Stimulated activated CD4-positive, alpha-beta T cell treated with anti-CD3 and anti-CD28 coated beads, Interleukin-1b, Interleukin-23, amount 100 ng/mL, for 1 hour (primary cell): ENCODE measurements around the gene SHC2.

Experiments used
- DNase-seq, 2 donors: peaks; one replicate each; pipeline ENCODE4 v3.0.0-alpha.2; 2020; ENCODE audit warnings: low read depth in 2 of 2

SHC2 gene

DNA sequence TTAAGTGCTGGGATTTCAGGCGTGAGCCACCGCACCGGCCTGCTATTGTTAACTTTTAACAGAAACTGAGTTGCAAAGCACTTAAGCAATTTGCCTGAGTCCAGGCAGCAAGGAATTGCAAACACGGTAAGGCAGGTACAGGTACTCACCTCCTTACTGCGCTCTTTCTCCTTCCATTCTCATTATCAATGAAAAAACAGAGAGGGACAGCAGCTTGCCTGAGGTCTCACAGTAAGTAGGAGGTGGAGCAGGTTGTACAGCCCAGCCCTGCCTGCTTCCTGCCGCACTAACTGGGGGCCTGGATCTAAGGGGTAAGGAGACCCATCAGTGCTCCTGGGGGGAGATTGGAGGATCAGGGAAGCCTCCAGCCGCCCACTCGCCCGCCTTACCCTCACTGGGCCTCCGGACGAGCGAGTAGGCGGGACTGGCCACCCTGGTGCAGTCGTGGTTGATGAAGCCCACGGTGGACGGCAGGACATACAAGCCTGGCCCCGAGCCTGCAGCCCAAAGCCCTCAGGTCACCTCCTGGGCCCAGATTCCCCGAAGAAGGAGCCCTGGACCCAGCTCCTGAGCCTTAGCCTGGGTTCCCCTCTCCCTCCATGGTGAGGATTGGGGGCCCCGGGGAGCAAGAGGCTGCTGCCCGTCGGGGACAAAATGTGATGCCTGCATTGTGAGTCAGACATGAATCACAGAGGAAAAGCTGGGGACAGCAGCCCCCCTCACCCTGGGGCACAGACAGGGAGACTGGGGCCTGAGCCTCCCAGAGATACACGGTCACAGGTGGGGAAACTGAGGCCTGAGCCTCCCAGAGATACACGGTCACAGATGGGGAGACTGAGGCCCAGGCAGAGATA, 11.4 kb upstream of the SHC2 start:
- DNase-seq, result no peak

DNA sequence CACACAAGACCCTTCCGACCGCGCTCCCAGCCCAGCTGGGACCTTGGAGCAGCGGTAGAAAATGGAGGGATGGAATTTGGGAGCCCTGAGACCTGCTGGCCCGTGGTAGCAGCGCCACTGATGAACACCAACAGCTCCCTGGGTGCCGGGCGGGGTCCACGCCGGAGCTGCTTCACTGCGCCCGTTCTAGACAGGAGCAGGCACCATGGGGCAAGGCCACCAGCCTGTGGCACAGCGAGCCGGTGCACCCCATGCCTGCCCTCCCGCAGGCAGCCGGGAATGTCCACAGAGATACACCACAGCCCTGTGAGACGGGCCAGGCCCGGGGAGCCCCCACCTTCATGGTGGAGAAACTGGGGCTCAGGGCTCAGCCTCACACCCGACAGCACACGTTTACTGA, 9.9 kb upstream of the SHC2 start:
- DNase-seq, result no peak

DNA sequence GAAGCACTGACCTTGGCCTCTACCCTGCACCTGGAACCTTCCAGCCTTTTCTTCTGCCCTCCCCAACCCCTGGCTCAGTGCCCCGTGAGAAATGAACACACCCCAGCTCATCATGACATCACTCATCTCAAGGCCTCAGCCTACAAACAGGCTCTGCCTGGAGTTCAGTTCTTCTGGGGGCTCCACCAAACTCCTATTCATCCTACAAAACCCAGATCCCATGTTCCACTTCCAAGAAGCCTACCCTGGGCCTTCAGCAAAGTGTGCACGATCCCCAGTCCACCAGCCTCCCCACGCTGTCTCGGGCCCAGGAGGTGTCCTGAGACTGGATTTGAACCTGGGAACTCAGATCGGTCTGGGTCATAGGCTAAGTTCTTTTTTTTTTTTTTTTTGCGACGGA, 9.0 kb upstream of the SHC2 start:
- DNase-seq, result no peak

DNA sequence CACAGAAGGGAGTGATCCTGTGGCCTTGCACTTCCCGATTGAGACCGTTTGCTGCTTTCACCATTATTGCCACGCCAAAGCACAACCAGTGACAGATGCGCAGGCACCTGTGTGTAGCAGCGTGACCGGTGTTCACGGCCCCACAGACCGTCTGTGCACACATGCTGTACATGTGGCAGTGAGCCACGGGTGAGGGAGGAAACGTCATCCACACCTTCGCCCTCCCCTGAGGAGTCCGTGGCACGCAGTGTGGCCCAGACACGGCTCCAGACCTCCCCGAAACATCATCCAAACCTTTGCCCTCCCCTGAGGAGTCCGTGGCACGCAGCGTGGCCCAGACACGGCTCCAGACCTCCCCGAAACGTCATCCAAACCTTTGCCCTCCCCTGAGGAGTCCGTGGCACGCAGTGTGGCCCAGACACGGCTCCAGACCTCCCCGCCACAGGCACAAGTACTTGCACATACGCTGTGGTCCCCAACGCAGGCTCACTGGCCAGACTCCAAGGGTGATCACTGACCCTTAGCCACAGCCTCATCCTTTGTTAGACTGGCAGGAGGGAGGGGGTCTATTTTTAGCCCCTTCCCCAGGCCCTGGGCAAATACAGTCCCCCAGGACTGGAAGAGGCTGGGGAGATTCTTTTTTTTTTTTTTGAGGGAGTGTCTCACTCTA, 7.9 kb upstream of the SHC2 start:
- DNase-seq, result no peak

DNA sequence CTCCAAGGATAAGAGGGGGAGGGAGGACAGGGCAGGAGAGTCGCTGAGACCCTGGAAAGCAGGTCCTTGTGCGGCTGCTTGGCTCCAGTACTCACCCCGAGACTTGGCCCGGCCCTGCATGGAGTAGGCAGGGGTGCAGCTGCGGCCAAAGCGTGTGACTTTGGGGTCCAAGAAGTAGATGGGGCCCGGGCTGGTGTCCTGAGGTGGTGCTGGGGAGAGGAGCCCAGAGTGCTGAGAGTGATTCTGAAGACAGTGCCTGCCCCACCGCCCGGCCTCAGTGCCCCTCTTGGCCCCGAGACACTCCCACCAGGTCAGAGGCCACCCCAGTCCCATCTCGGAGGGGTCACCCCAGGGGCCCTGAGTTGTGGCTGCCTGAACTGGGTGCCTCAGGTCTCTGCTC, 6.7 kb upstream of the SHC2 start:
- DNase-seq, result no peak

DNA sequence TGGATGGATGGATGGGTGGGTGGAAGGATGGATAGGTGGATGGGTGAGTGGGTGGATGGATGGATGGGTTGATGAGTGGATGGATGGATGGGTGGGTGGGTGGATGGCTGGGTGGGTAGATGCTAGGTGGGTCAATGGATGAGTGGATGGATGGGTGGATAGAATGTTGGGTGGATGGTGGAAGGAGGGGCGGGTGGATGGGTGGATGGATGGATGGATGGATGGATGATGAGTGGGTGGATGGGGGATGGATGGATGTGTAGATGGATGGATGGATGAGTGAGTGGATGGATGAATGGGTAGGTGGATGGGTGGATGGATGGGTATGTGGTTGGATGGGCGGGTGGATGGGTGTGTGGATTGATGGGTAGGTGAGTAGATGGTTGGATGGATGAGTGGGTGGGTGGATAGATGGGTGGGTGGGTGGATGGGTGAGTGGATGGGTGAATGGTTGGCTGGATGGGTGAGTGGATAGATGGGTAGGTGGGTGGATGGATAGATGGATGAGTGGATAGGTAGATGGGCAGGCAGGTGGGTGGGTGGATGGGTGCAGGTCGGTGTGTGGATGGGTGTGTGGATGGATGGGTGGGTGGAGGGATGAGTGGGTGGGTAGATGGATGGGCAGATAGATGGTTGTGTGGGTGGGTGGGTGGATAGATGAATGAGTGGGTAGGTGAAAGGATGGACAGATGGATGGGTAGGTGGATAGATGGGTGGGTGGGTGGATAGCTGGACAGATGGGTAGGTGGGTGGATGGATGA, 4.4 kb upstream of the SHC2 start:
- DNase-seq, result no peak

DNA sequence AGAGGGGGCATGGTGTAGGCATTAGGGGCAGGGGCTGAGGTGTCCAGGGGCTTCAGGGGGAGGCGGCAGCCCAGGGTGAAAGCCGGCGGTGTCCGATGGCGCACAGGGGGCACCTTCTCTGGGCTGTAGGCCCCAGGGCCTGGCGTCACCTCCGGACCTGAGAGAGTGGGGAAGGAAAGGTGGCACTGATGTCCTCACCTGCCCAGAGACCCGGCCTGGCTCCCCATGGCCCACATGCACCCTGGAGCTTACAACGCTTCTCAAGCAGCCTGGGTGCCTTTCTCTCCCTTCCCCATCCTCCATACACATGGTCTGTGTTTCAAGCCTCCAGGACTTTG, 3.3 kb upstream of the SHC2 start:
- DNase-seq, result no peak

DNA sequence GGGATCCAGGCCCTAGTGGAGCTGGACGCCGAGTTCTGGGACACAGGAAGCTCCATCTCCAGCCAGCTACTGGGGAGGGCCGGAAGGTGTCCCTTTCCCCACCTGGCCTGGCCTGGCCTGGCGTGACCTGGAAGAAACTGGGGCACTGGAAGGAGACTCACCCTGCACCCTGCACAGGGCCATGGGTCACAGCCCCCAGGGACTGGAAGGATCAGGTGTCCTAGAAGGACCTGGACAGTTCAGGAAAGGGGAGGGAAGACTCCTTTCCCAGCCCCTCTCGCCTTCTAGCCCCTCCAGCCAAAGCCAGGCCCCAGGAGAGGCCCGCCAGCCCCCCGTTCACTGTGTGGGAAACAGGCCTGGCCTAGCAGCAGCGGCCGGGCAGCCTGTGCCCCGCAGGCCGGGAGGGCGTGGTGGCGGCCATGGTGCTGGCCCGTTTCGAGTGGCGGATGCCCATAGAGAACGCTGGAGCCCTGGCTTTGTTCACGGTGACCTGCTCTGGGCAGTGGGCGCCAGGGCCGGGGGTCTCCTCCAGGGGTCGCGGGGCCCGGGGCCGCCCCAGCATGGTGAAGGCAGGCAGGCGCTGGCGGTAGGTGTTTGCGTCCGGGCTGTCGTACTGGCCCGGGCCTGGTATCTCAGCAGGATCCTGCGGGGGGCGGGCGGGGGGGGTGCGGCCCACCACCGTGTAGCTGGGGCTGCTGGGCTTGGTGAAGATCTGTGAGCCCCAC, 2.8 kb upstream of the SHC2 start:
- no peak for DNase-seq

DNA sequence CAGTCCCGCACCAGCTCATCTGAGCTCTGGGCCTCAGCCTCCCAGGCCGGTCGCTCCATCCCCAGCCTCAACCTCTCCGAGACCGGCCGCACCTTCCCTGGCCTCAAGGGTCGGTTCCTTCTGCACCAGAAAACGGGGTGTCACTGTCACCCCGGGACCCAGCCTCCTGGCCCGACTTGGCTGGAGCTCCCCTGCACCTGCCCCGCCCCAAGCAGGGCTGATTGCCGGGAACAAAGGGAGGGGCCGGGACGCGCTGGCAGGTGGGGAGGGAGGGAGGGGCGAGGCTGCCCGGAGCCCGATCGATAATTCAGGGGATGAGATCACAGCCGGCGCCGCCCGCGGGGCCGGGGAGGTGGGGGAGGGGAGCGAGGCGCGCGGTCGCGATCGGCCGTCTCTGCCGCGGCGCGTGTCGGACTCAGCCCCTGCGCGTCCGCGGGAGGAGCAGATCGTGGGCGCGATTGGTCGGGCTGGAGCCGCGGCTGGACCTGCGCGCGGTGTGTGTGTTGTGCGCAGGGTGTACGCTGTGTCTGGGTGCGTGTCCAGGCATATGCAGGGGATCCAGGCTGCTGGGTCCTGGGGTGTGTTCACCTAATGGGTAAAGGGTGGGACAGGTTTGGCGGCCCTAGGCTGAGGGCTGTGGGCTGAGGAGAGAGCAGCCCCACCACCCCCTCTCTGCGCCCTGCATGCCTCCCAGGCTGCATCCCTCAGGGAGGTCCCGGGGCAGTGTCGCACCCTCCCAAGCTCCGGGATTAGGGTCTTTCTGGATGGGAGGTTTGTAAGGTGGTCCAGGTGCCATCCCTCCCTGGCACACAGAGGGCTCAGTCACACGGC, 1.1 kb upstream of the SHC2 start:
- DNase-seq, result no peak

DNA sequence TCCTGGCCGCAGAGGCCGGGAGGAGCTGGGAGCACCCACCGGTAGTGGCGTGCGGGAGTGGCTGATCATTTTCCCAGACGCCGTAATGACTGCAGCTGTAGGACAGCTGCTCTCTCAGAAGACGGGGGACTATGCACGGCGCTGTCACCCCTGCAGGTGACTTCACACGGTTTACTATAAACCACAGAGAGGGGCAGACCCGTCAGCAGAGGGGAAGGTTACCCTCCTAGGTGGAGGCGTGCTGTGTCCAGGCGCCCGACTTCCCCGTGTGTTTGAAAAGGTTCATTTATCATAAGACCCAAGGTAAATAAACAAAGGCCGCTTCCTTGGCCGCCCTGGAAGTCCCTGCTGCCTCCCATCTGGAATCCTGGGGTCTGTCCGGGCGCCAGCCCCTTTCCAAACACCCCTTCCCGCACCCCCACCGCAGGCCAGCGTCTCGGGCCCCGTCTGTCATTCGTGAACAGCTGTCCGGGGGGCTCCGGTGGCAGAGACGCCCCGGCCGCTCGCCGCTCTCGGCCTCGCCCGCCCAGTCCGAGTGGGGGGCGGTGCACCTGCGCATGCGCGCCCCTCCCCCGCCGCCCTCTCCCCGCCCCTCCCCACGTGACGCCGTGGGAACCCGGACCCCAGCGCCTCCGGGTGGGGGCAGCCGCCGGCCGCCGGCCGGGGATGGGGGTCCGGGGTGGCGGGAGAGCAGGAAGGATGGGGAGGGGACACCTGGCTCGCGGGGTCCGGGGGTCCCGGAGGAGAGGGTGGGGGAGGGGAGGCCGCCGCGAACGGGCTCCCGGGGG, 915 bp downstream of the SHC2 start:
- no peak for DNase-seq

DNA sequence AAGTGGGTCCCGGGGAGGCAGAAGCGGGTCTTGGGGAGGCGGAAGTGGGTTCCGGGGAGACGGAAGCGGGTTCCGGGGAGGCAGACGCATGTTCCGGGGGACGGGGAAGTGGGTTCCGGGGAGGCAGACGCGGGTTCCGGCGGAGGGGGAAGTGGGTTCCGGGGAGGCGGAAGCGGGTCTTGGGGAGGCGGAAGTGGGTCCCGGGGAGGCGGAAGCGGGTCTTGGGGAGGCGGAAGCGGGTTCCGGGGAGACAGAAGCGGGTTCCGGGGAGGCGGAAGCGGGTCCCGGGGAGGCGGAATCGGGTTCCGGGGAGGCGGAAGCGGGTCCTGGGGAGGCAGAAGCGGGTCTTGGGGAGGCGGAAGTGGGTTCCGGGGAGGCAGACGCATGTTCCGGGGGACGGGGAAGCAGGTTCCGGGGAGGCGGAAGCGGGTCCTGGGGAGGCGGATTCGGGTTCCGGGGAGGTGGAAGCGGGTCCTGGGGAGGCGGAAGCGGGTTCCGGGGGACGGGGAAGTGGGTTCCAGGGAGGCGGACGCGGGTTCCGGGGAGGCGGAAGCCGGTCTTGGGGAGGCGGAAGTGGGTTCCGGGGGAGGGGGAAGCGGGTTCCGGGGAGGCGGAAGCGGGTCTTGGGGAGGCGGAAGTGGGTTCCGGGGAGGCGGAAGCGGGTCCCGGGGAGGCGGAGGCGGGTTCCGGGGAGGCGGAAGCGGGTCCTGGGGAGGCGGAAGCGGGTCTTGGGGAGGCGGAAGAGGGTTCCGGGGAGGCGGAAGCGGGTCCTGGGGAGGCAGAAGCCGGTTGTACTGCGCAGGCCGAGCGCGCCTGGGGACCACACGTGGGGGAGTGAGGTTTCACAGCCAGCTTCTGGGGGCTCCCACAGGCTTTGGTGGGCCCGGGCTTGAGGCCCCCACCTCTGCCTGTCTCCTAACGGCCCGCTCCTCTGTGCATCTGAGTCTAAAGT, 2.5 kb downstream of the SHC2 start:
- no peak for DNase-seq

DNA sequence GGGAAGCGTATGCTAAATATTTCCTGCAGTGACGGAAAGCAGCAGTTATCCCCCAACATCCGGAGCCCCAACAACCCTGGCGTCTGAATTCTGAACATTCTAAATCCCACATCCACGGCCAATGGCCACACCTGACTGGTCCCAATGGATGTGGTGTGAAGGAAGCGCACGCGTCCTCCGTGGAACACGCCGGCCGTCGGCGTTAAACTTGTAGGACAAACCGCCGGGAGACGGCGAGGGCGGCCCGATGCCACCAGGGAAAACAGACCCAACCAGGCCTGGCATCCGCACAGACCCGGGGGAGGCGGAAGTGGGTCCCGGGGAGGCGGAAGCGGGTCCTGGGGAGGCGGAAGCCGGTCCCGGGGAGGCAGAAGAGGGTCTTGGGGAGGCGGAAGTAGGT, 3.2 kb downstream of the SHC2 start:
- DNase-seq, result no peak

DNA sequence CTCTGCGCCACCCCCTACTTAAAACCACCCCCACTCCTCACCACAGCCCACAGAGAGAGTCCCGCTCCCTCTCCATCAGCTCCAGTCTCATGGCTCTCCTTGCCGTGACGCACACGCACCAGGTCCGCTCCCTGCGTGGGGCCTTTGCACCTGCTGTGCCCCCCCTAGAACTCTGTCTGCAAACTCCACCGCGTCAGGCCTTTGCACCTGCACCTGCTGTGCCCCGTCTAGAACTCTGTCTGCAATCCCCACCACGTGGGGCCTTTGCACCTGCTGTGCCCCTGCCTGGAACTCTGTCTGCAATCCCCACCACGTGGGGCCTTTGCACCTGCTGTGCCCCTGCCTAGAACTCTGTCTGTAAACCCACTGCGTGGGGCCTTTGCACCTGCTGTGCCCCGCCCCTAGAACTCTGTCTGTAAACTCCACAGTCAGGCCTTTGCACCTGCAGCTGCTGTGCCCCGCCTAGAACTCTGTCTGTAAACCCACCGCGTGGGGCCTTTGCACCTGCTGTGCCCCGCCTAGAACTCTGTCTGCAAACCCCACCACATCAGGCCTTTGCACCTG, 4.2 kb downstream of the SHC2 start:
- DNase-seq, result no peak

DNA sequence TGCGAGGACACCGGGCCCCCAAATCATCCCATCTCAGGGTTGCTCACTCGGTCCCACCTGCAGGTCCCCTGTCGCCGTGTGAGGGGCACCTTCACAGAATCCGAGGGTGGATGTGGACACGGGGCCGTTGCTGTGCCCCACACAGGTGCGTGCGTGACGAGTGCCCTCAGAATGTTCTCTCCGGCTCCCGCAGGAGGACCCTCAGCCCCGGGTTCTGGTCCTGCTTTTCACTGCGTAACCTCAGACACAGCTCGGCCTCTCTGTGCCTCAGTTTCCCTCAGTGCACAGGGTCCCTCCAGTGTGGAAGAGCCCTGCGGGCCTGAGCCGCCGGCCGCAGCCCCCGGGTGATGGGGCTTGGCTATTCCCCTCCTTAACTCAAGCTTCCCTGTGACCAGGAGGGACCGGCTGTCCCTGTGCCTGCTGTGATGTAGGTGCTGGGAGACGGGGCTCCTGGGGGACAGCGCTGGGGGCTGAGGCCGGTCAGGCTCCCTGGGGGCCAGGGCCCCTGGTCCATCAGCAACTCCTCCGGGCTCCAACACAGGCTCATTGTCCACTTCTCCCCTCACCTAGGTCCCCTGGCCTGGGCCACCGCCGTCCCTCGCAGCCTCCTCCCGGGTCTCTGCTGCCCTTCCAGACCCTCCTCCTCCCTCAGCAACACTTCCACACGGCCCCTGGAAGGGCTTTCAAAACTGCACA, 4.8 kb downstream of the SHC2 start:
- DNase-seq, result no peak

DNA sequence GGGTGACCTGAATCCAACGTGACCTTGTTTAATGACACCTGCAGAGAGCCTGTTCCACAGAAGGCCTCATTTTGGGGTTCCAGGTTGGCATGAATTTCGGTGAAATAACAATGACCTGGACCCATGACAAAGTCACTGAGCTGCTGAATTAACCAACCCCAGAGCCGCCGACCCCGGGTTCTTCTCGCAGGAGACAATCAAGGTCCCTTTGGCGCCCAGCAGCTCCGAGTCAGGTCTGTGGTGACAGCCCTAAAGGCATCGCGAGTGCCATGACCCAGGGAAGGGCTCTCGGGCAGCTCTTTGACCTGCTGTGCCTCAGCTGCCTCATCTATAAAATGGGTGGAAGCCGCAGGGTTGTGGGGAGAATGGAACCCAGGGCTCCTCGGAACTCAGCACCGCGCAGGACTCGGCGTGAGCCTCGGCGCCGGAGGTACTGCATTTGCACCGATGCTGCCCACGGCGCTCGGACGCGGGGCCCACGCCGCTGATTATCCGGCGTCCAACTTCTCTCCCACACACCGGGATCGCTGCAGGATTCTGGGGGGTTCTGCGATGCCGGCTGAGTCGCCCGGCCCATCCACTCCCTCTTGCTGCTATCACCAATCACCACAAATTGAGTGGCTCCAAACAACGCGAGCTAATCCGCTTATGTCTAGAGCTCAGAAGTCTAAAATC, 5.7 kb downstream of the SHC2 start:
- DNase-seq, result no peak

DNA sequence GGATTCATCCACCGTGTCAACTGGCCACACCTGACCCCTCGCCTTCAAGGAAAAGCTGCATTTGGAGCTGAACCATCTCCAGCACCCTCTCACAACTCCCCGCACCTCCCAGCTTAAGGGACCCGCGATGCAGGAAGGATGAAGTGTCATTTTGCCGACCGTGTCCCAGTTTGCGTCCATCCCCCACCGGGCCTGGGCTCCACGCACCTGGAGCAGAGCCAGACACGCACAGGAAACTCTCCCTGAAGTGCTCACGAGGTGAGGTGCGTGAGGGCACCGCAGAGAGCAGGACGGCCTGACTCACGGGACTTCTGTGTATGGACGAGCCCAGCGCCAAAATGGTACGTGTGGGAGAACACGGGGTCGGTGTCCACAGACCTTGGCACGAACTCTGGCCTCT, 7.2 kb downstream of the SHC2 start:
- no peak for DNase-seq

DNA sequence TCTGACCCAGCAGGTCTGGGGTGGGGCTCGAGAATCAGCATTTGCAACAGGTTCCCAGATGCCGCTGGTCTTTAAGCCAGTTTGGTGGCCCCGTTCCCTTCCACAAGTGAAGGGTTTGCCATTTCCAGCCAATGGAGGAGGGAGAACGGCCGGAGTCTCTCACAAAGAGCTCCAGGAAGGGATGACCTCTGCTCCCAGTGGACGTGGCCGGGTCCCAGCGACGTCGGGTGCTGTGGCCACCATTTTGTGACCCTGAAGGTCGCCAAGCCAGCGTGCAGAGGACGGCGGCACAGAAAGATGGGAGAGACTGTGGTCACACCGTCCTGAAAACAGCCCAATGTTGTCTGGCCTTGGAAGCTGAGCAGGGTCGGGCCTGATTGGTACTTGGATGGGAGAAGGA, 8.0 kb downstream of the SHC2 start:
- DNase-seq, result no peak
